GM19455 (cell line): ENCODE results near the gene C1QTNF1.

ENCODE experiments used
- ATAC-seq: cut with Tn5 transposase; IDR thresholded peaks from one replicate; pipeline ENCODE4 v1.9.1; 2021; ENCODE audit not compliant: unreplicated experiment

Gene C1QTNF1

GRCh38 chr17:78992542-78993212 is 31.3 kb upstream of the C1QTNF1 start:
- no peak for ATAC-seq

GRCh38 chr17:78993241-78993956 is 30.6 kb upstream of the C1QTNF1 start:
- ATAC-seq = no peak

GRCh38 chr17:78993981-78994671 is 29.8 kb upstream of the C1QTNF1 start:
- ATAC-seq = no peak

DNA sequence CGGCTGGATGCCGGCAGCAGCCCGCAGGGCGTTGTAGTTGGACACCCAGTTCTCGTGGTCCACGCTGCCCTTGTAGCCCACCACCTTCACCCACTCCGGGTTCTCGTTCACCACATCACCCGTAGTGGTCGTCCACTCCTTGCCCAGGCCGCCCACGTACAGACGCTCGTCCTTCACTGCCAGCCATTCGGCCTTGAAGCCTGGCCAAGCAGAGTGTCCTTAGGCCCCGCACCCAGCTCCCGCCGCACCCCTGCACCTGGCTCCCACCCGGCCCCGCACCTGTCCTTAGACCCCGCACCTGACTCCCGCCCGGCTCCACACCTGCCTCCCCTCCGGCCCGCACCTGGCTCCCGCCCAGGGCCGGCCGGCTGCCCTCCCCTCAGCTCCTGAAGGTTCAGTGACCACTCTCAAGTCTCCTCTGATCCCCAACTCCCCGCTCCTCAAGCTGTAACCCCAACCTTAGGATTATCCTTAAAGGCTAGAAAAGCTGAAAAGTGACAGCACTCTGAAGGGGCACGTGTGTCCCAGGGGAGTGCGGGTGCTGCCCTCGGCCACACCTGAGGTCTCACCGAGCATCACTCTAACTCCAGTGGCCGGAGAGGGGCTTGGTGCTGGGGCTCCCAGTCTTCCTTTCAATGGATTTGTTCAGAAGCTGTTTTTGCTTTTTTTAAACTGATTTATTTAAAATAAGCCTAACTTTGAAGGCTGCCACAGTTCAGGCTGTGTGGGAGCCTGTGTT is 28.8 kb upstream of the C1QTNF1 start:
- ATAC-seq = no peak

- no peak for ATAC-seq
Observed at GRCh38 chr17:78995761-78996451, 28.1 kb upstream of the C1QTNF1 start.

DNA sequence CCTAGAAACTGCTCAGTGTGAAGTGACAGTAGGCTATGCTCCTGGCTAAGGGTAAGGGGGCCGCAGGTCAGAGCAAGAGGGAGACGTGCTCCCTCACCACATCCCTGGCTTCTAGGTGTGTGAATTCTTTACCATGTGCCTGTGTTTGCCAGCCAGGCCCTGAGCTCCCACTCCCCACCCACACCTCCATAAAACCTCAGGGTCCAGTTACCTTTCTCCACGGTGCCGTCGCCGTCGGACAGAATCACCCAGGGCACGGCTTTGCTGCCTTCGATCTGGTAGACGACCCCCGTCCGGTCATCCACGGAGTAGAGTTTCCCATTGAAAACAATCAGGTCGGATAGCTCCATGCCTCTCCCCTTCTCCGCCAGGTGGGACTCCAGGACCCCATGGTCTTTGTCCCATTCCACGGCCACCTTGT is 27.2 kb upstream of the C1QTNF1 start:
- no peak for ATAC-seq

DNA sequence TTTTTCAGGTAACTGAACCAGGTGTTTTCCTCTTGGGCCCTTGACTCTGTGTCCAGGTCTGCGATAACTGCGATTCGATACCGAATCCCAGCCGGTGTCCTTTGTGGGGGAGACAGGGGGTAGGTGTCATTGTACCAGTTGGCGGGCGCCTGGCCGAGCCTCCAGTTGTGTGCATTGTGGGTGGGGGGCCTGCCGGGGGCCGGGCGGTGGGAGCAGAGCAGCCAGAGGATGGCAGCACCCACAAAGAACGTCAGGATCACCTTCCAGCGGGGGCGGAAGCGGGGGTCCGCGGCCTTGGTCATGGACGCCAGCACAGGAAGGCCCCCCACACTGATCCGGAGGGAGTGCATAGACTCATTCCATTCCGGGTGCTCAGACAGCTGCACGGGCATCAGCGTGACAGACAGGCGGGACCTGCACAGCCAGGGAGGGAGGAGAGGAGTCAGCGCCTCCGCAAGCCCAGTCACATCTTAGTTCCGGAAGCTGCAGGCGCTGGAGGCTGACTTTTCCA is 26.7 kb upstream of the C1QTNF1 start:
- ATAC-seq = no peak

GRCh38 chr17:78997881-78998280 is 26.1 kb upstream of the C1QTNF1 start:
- ATAC-seq = no peak

GRCh38 chr17:78998311-78999055 is 25.5 kb upstream of the C1QTNF1 start:
- no peak for ATAC-seq

DNA sequence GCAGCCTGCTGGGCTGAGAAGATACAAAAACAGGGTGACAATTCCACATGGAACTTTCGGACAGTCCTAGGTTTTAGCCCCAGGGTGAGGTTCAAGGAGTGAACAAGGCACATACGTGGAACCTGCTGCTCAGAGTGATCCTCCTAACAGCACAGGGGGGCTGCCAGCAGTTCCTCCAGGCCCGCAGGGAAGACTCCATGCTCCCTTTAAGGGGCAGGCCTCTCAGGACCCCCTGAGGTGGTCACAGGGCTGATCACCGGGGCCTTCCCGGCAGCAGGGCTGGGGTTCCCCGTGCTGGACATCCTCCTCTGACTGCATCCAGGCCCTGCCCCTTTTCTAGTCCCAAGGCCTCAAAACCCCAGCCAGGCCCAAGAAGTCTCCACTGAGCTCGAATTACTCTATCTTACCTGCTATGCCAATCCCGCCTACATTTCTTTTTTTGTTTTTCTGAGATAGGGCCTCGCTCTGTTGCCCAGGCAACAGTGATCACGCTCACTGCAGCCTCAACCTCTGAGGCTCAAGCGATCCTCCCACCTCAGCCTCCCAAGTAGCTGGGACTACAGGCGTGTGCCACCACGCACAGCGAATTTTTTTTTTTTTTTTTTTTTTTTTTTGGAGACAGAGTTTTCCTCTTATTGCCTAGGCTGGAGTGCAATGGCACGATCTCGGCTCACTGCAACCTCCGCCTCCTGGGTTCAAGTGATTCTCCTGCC is 24.8 kb upstream of the C1QTNF1 start:
- ATAC-seq = no peak

- no peak for ATAC-seq
Observed at GRCh38 chr17:78999947-79000395, 24.0 kb upstream of the C1QTNF1 start.

DNA sequence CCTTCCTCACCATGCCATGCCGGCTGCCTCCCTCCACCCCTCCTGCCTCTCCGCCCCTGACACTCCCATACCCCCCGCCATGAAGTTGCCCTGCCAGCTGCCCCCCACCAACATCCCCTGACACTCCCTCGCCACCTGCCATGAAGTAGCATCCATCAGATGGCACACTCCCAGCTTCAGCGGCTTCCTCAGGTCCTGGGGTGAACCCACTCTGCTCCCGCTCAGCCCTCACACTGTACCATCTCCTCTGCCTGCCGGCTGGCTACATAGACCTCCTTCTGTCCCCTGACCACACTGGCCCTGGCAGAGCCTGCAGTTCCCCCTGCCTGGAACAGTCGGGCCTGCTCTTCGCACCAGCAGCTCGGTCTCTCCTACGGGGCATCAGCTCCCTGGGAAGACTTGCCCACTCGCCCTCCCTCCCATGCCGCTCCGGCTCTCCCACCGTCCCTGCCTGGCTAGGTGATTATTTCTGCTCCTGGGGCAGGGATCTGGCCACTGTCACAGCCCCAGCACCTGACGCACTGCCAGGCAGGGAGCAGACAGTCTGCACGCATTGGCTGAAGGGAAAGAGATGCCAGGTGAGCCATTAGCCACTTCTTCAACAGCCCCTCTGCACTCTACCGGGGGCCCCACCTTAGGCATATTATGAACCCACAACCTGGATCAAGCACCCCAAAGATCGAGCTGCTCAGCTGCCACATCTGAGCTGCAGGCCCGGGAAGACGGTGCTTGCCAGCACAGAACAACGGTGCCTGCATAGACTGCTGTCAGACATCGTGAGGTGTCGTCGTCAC is 23.4 kb upstream of the C1QTNF1 start:
- no peak for ATAC-seq

GRCh38 chr17:79001190-79002020 is 22.6 kb upstream of the C1QTNF1 start:
- no peak for ATAC-seq

GRCh38 chr17:79002291-79002690 is 21.7 kb upstream of the C1QTNF1 start:
- ATAC-seq = no peak

- ATAC-seq = no peak
Observed at GRCh38 chr17:79002796-79003593, 21.0 kb upstream of the C1QTNF1 start.

GRCh38 chr17:79003661-79004411 is 20.1 kb upstream of the C1QTNF1 start:
- ATAC-seq = no peak
